OCI-M1 (cell line): ENCODE measurements around the gene CNGA1.
A peak's percentile ranks its signal among the peaks of the same experiment; 100 is the strongest.
"Not testable (repeated sequence)": the region's sequence is repeated elsewhere in the genome, so short reads cannot be mapped to it uniquely, and the experiment has no call there.

Experiments
- DNase-seq: peaks from one replicate; lab custom pipeline; 2025; lab: John Stamatoyannopoulos, UW

Gene CNGA1

DNA sequence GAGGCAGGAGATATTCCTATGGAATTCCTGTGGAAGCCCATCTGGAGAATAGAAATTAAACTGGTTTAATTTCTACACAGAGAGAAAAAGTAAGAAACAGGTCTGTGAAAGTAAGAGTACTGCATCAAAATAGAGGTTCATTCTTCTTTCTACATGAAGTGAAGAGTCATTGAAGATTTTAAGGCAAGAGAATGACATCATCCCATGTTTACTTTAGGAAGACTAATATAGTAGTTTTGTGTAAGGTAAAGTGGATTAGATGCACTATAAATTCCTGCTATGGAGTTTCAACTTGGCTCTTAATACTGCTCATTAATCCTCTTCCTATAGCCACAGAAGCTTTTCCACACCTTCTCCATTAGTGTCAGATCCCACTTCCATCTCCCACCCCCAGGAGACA, 47.6 kb downstream of the CNGA1 start:
- DNase-seq: no peak

DNA sequence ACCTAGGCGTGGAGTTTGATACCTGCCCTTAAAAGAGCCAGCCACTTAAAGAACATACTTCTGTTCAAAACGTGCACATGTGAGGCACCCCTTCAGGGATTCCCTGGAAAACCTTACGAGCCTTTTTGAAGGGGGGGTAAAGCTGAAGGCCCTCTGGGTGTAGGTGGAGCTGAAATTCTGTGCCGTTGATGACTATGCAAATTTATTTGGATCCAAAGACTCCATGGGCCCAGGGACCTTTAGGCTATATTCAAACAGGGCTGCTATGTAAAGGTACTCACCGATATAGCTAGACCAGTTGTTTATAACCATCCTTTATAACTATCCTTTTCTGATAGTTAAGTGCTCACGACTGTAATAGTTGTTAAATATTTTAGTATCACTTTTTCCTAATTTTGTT, 61.8 kb downstream of the CNGA1 start:
- DNase-seq: no peak

DNA sequence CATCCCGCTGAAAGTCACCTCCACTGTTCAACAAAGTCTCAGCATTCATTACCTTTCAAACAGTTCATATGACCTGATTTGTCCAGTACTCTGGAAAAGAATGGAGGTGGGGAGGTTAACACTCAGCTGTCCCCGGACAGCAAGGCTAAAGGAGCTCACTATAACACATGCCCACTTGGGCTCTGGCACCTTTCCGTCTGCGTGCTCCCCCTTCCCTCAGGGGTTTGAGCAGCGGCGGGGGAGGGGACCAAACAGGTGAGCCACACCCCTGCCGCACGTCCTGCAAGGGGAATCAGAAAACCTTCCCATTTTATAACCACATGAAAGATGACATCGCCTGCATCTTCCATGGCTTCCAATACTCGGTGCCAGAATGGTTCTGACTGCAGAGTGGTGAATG, 62.2 kb downstream of the CNGA1 start:
- no peak for DNase-seq

DNA sequence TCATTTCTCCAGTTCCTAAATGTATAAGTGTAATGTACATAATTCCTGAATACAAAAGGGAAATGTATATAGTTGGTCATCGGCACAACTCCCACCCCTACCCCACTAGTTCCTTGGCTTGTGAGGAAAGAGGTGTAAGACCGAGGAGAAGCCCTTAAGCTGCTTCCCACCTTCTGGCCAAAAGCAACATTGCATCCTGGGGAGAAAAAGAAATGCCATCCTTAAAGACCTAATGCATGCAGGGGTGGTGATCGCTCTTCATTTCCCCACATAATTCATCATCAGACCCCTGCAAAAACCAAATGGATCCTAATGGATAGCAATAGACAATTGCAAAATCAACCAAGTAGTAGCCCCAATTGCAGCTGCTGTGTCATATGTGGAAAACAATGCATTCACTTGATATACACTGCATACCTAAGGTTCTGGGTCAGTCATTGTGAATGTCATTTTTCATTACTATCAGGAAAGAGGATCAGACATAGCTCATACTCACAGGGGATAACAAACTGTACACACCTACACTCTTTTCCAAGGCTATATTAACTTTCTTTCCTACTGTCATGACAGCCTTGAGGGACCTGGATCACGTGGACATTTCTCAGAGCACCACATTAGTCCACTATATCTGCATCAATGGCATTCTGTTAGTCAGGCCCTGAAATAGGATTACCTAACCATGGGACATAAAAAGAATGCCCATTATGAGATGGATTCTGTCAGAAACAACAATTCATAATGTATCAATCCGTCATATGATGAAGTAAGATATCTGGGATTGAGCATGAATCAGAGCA, 70.4 kb downstream of the CNGA1 start:
- no peak for DNase-seq

DNA sequence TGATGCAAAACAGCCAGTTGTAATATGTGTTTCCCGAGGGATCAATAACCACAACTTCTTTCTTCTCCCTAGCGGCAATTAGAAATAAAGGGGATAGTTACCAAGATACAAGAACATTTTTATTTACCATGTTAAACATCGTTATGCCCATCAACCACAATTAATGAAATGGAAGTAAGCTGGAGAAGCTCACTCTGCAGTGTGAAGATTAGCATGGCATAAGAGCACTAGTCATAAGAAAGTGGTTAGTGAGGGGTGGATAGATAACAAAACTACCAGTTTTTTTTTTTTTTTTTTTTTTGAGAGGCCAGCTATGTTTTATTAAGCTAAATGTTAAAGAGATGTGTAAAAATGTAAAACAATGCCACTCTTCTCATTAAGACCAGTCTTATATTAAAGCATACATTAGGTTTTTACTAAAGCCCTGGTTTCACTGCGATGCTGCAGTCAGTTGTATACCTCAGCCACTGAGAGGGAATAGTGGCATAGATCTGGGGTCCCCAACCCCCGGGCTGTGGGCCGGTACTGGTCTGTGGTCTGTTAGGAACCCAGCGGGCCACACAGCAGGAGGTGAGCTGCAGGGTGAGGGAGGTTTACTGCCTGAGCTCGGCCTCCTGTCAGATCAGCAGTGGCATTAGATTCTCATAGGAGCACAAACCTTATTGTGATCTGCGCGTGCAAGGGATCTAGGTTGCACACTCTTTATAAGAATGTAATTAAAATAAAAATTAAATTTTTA, 74.2 kb downstream of the CNGA1 start:
- DNase-seq: peak; percentile 23

DNA sequence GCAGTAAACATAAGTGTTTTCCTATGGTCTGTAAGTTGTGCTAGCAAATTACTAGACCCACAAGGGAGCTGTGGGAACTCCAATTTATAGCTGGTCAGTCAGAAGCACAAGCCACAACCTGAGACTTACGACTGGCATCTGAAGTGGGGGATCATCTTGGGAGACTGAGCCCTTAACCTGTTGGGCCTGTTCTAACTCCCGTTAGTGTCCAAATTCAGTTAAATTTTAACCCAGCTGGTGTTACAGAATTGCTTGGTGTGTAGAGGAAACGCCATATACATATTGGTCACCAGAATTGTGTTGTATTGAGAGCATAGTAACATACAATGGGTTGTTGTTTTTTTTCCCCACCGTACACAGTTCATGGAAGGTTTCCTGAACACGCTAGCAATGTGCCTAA, 77.0 kb downstream of the CNGA1 start:
- no peak for DNase-seq

DNA sequence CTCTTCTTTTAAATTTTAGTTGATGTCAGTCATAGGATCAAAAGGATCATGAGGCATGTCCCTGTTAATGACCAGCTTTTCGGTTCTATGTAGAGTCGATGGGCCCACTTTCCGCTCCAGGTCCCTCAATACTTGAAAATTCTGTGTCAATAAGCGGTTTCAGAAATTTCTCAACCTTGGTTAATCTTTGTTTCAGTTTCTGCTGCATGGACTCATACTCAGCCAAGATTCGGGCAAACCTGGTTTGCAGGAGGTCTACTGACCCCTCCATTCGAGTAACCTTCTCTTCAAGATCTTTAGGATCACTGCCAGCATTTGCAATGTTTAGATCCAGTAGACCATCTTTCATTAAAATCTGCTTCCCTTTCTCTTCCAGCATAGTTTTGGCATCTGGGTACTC, 80.1 kb downstream of the CNGA1 start:
- DNase-seq: no peak

DNA sequence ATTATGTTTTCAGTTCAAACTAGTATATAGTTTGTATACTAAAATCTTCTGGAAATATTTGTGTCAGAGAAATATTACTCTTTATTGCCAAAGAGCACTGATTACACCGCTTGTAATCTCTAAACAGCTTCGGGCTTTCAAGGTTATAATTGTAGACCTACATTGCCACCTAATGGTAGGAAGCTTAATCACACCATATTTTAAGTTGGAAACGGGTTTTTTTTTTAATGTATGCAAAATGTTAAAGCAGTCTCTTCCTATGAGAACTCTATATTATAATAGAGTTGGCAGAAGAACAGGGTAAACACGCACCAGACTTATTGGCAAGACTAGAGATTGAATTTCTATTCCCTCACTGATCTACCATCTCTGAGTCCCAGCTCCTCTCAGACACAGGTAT, 82.6 kb downstream of the CNGA1 start:
- DNase-seq: peak; percentile 75

DNA sequence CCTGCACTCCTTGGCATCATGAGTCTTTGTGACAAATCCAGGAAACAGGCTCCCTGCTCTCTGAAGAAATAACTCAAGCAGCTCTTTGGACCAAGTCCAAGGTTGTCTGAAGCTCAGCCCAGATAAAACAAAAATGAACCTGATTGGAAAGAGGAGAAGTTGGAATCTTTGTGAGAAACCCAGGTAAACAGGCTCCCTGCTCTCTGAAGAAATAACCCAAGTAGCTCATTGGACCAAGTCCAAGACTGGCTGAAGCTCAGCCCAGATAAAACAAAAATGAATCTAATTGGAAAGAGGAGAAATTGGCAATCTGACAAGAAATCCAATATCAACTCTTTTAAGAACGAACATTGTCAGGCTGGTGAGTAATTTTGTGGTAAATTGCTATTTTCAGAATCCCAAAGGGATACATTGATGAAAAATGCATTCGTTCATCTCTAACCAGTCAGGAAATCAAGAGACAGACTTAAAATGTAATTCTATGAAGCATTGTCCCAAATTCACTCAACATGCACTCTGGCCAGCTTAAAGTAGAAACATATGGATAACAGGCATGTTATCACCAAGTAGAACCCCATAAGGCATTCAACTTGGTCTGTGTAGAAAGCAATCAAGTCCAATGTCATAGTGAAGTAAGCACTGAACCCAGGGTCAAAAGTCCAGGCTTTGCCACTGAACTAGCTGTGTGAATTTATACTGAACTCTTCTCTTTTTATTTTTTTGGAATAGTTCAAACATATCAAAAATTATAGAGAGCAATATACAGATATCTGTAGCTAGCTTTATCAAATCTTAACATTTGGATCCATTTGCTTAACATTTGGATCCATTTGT, 85.3 kb downstream of the CNGA1 start:
- peak; percentile 11 for DNase-seq

DNA sequence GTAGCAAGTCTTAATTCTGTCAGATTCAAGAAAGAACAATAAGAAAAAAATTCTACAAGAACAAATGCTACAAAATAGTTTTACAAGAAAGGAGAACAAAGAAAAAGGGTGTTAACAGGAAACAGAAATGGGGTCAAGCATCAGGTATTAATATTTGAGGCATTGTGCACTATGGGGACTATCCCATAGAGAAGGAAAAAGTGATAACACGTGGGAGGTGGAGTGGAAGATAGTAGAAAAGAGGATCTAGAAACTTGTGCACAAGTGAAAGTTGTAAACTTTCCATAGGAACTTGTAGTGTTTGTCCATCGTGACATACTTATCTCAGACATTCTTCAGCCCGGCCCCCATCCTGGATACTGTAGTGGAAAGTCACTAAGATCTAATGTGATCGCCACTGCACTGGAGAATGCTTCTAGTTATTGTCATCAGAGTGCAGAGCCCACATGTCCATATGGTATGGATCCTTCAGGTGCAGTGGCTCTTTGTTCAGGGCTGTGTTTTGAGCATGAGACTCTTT, 86.7 kb downstream of the CNGA1 start:
- peak; percentile 9 for DNase-seq

DNA sequence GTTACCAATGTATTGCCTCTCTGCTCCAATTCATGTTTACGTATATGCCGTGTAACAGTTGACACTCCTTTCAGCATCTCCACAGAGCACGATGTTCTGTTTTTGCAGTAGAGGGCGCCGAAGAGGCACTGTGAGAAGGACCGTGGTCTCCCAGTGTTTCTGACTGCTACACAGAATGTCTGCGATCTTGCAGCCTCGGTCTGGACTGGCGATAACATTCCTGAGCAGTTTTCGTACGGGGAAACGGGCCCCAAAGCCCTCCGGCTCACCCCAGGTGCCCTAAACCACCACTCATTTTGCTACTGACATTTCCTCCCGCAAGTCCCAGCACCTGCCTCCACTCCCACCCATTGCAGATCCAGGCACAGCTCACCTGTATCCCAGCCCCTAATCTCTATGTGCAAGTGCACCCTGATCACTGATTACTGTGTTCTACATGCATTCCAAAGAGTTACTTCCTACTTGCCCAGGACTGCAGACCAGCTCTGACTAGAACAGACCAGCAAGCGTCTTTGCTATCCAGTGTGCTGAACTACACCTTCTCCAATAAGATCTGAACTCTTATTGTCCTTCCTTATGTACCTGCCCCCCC, 89.7 kb downstream of the CNGA1 start:
- DNase-seq: peak; percentile 84

DNA sequence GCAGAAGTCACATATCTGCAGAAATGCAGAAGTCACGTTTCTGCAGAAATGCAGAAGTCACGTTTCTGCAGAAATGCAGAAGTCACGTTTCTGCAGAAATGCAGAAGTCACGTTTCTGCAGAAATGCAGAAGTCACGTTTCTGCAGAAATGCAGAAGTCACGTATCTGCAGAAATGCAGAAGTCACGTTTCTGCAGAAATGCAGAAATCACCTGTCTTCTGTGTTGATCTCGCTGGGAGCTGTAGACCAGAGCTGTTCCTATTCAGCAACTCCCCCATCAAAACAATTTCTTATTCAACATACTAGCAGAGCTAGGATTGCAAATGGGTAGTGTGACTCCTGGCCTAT, 93.2 kb downstream of the CNGA1 start:
- not testable (repeated sequence) for DNase-seq

DNA sequence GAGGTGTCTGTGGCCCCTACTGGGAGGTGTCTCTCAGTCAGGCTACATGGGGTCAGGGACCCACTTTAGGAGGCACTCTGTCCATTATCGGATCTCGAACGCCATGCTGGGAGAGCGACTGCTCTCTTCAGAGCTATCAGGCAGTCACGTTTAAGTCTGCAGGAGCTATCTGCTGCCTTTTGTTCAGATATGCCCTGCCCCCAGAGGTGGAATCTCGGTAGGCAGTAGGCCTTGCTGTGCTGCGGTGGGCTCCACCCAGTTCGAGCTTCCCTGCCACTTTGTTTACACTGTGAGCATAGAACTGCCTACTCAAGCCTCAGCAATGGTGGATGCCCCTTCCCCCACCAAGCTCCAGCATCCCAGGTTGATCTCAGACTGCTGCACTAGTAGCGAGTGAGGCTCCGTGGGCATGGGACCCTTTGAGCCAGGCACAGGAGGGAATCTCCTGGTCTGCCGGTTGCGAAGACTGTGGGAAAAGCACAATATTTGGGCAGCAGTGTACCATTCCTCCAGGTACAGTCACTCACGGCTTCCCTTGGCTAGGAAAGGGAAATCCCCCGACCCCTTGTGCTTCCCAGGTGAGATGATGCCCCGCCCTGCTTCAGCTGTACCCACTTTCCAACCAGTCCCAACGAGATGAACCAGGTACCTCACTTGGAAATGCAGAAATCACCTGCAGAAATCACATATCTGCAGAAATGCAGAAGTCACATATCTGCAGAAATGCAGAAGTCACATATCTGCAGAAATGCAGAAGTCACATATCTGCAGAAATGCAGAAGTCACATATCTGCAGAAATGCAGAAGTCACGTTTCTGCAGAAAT, 93.8 kb downstream of the CNGA1 start:
- DNase-seq: not testable (repeated sequence)

DNA sequence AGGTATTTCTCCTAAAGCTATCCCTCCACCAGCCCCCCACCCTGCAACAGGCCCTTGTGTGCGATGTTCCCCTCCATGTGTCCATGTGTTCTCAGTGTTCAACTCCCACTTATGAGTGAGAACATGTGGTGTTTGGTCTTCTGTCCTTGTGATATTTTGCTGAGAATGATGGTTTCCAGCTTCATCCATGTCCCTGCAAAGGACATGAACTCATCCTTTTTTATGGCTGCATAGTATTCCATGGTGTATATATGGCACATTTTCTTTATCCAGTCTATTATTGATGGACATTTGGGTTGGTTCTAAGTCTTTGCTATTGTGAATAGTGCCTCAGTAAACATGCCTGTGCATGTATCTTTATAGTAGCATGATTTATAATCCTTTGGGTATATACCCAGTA, 99.3 kb downstream of the CNGA1 start:
- DNase-seq: not testable (repeated sequence)

DNA sequence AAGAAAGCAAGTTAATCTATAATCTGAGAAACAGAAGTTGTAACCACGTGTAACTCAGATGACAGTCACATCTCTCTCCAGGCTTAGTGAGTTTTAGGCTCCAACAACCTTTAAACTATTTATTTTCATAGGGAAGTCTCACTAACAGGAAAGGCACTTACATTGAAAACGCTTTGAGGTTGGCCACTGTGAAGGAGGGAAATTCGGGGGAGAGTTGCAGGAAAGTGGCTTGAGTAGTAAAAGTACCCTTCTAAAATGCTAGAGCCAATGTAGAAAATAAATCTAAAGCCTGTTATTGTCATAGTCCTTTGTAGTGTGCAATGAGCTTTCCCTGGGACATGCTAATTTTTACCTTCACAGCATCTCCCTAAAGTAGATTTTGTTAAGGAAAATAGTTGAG, 101.1 kb downstream of the CNGA1 start:
- DNase-seq: peak; percentile 41

DNA sequence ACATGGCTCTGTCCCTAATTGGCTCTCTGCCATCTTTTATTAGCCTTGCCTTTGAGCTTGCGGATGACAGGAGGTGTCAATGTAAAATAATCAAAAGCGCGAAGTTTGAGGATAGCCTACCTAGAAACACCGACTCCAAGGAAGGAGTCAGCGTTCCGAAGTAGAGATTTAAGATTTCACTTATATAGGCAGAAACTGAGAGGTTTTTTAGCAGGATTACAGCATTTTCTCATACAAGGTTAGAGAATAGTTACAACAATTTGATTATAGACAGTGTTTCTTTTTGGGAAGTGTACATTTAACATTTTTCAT, 101.6 kb downstream of the CNGA1 start:
- DNase-seq: no peak

DNA sequence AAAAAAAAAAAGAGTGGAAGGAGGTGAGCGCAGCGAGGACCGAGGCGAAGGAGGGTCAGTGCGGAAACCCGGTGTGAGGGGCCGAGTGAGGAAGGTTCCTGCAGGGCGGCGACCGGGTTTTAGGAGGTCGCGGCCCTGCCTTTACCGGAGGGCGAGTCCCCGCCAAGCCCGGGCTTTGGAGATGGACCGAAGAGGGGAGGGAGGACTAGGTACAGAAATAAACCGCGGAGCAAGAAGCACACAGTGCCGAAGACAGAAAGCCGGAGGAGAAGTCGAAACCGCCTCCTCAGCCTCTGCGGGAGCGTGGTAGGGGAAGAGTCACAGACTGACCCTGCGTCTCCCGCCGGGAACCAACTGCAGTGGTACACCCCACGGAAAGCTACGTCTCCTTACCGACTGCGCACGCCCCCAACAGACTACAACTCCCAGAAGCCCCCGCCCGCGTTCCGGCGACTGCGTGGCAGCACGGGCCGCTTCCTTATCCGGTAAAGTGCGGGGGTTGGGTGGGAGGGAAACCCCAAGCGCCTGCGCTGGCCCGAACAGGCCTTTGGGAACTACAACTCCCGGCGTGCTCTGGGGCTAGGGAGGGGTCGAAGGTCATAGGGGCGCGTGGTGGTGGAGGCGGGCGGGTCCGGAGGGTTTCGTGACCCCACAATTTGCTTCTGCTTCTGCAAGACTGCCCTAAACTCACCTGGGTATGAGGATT, 102.1 kb downstream of the CNGA1 start, which contains the start of gene NFXL1:
Gene NFXL1 (minus strand): TSS at position 364 of the 706 bp plus-strand sequence. CDS start 380 bp downstream, outside the sequence.
- peak; percentile 97 for DNase-seq

DNA sequence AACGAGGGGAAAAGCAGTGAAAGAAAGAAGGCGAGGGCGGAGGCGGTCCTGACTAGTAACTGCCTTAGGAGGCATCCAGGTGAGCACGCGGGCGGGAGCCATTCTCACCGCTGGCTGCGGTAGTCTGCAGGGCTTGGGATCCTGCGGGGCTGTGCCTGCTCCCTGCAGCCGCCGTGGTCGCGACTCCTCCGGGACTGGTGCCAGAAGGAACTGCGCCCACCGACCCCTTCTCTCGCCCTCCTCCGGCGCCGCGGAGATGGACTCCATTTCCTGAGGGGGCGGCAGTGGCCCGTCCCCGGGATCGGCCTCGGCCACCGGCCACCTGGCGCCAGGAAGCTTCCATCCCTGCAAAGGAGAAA, 102.6 kb downstream of the CNGA1 start:
- DNase-seq: no peak

DNA sequence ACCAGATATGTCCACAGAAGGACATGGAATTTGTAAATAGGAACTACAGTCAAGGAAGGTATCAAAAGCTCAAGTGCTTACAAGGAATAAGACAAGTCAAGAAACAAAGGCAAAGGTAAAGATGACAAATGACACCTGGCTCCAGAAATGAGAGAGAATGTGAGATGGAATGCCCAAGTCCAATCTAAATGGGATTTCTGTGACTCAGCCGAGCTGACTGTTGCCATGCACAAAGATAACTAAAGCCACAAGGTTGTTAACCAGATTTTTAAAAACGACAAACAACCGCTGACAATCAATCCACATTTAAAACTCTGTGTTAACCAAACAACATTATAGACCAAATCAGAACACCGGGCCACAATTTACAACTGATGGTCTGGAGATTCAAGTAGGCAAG, 103.2 kb downstream of the CNGA1 start:
- DNase-seq: peak; percentile 60

DNA sequence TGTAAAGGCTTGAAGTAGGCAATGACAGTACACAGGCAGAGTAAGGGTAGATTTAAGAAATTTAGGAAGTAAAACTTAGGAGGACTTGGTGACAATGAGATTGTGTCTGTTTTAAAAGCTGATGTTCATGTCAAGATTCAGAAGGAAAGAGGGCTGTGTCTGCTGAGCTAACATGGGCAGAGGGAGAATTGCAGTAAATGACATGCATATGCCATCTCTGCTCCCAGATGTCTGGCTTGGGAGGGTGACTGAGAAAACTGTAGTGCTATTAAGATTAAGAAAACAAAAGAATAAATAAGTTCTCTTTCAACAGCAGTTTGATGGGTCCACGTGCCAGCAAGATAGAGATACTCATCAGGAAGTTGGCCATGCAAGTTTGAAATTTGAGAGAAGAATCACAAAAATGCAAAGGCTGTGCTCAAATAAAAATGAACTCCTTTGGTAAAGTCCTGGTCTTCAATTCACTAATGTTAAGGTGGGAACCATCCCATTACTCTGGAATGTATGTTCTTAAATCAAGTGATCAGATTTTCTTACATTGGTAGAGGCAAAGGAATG, 109.3 kb downstream of the CNGA1 start:
- DNase-seq: no peak
